Activated naive CD4-positive, alpha-beta T cell treated with anti-CD3 and anti-CD28 coated beads, Interleukin-2, amount 50 U/mL, for 16 hours (primary cell): ENCODE data around the gene P2RX6.

ENCODE experiments used
- DNase-seq: peaks from one replicate; pipeline ENCODE4 v3.0.0-alpha.2; 2020

The P2RX6 gene

DNA sequence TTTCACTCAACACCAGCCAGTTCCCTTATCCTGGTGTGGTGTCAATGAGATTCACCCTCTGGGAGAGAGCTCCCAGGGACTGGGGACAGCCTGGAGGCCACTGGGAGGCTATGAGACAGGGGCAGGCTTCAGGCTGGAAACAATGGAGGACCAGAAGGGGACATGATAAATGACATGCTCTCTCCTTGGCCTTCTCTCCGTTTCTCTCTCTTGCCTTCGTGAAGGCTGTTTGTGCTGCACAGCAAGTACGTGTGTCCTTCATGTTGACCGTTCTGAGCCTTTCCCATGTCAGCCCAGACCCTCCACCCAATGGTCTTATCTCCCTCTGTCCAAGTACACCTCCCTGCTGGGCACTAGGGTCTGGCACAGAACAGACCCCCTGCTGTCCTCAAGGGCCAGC, 34.4 kb upstream of the P2RX6 start:
- no peak for DNase-seq

GRCh38 chr22:20980938-20981722, 33.8 kb upstream of the P2RX6 start:
- no peak for DNase-seq

- peak; percentile 73 for DNase-seq
Measured at GRCh38 chr22:20981787-20982562, 33.0 kb upstream of the P2RX6 start, which contains the start of gene LZTR1. Gene LZTR1, plus strand, starts transcription at chr22:20982297. Its CDS starts 75 bp downstream, at chr22:20982372.

DNA sequence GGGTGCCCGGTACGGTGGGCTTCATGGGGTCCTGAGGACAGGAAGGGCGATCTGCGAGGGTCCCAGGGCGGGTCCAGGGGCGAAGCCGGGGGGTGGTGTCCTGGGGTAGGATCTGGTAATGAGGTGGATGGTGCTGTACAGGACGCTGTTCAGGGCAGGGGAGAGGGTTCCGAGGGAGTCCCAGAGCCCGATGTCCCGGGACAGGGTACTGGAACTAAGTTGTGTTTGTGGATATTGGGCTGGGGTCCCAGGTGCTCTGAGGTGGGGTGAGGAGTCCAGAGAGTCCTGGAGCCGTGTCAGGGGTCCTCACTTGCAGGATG, 32.4 kb upstream of the P2RX6 start:
- no peak for DNase-seq

DNA sequence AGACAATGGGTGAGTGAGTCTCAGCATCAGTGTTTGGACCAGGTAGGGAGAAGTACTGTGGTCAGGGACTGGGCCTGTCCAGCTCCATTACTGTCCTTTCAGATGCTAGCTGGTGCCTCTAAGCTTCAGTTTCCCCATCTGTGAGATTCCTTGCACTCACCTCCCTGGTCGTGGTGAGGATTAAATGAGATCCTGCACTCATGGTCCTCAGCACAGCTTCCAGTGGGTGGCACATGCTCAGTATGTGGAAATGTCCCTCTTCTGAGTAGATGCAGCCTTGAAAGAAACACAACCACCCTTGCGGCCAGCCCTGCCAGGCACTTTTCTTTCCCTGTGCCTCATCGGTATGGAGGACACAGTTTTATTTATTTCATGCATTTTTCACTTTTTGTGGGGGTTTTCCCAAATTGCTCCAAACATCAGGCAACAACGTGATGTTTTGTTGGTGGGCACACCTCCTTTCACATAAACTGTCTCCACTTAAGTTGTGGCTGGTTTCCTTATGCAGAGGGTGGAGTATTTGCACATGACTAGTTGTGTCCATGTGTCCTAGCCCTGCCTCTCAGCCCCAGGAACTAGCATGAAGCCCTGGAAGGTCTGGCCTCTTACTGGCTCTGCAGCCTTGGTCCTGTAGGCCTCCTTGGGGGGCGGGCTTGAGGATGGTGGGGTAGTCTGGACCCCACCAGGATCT, 31.7 kb upstream of the P2RX6 start:
- DNase-seq = no peak

GRCh38 chr22:20985720-20986119, 29.2 kb upstream of the P2RX6 start:
- DNase-seq = no peak

DNA sequence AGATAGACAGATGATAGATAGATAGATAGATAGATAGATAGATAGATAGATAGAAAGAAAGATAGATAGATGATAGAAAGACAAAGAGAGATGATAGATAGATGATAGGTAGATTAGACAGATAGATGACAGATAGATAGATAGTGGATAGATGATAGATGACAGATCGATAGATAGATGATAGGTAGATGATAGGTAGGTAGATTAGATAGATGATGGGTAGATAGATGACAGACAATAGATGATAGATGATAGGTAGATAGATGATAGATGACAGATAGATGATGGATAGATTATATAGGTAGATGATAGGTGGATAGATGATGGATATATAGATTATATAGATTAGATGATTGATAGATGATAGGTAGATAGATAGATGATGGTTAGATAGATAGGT, 28.6 kb upstream of the P2RX6 start:
- no peak for DNase-seq

DNA sequence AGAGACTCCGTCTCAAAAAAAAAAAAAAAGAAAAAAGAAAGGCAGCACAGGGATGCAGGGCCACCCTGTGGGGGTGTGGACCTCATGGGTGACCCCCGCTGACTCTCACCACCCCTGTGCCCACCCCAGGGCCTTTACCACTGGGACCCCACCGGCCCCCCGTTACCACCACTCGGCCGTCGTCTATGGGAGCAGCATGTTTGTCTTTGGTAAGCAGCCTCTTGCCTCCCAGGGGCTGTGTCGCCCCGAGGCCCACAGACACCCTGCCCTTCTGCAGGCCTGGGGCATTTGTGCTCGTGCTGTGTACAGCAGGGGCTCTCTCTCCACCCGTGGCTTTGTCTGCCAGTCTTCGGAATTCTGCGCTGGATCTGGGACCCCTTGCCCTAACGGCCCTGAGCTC, 27.6 kb upstream of the P2RX6 start:
- DNase-seq = no peak

DNA sequence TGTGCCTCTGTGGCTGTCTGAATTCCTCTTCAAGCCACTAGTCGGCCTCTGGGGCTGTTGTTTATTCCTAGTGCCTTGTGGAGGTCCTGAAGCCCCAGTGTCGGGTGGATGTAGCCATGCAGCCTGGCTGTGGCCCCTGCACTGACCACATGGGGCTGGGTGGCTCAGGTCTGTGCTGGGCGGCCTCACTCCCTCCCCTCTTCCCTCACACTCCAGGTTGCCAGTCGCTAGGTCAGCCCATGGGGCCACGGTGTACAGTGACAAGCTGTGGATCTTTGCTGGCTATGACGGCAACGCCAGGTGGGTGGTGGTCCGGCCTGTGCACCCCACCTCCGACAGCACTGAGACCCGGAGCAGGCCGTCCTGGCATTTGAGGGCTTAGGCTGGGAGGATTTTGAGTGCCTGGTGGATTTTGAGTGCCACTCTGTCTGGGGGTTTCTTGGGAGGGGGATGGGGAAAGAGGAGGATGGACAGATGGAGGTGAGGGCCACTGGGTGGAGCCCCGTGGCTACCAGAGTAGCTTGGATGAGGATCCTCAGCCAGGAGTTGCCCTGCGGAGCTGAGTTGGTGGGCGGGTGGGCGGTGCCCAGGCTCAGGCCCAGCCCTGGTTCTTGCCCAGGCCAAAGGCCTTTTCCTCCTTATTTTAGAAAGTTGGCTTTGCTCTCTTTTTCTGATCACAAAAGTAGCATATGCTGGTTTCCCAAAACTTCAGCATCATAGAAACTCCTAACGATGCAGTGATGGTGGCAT, 26.2 kb upstream of the P2RX6 start:
- DNase-seq = no peak

DNA sequence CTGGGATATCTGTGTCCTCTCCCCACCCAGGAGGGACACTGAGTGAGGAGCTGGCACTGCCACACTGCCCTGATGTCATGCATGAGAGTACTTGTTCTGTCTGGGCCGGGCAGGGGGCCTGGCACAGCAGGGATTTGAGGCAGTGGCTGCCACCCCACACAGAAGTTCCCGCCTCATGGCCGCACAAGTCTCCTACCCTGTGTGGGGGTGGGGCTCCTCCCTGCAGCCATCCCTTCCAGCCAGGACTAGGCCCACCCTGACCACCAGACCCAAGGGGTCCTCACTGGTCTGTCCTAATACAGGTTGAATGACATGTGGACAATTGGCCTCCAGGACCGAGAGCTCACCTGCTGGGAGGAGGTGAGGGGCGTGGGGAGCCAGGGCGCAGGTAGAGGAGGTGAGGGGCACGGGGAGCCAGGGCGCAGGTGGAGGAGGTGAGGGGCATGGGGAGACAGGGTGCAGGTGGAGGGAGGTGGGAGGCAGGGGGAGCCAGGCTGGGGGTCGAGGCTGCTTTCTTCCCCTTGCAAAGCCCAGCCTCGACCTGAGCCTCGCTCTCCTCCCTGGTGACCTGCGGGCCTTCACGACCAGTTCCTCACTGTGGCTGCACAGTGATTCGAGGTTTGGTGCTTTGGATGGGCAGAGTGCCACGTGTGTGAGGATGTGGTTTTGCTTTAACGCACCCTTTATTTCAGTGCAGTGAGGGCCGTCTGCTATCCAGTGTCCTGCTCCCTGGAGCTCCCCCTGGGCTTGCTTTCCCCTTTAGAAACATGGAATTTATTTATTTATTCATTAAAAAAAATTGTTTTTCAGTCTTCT, 25.4 kb upstream of the P2RX6 start:
- DNase-seq = no peak

DNA sequence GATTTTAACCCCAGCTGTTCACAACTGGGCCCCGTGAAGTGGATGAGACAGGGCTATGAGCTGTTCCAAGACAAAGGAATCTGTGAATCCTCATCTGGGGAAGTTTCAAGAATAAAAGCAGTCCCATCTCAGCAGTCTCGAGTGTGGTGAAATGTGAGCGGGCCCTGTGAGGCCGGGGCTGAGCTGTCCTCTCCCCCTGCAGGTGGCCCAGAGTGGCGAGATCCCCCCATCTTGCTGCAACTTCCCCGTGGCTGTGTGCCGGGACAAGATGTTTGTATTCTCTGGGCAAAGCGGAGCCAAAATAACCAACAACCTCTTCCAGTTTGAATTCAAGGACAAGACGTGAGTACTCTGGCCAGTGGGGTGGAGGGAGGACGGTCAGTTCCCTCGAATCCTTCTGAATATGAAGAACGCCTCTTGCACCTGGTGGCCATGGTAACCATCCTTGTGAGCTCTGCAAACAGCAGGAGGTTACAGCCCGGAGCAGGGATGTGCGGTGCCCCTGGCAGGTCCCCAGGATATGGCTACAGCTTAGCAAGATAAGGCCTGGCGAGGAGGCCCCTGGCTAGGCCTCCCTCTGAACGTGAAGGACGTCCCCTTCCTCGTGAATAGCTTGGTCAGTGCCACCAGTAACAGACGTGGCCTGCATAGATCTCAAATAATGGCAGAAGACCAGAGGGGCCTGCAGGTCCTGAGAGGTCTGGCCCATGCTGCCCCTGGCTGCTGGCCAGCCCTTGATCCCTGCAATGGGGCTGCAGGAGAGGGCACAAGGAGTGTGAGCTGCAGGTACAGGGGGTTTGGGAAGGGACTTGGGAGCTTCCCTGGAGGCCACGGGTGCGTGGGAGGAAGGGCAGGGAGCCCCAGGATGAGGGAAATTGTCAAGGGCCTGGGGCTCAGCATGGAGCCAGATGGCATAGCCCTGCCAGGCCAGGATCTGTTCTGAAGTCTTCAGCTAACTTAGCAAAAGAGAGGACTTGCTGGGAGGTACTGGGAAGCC, 24.5 kb upstream of the P2RX6 start:
- no peak for DNase-seq

DNA sequence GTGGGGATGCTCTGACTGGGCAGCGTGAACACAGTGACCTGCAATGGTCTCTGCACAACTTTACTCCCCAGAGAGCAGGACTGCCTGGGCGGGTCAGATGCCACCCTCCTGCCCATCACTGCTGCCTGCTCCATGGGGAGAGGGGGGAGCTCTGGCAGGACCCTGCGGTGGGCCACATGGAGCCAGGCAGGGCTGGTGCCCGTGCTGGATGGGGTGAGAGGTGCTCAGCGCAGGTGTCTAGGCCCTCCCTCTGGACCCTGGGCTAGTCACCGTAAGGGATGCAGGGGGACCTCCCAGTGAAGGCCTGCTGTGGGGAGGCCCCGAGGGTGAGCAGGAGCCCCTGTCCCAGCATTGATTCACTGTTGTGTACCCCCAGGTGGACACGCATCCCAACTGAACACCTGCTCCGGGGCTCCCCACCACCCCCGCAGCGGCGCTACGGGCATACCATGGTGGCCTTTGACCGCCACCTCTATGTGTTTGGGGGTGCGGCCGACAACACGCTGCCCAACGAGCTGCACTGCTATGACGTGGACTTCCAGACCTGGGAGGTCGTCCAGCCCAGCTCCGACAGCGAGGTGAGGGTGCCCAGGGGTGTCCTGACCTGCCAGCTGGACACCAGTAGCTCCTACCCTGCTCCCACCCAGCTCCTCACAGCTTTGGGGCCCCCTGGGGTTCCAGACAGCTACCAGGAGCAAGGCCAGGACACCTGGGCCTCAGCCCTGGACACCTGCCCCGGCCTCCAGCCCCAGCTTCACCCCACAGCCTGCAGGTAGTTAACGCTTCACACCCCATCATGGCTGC, 23.5 kb upstream of the P2RX6 start:
- DNase-seq = no peak

- no peak for DNase-seq
Measured at GRCh38 chr22:20992056-20992442, 22.9 kb upstream of the P2RX6 start.

- no peak for DNase-seq
Measured at GRCh38 chr22:20992456-20993303, 22.3 kb upstream of the P2RX6 start.

DNA sequence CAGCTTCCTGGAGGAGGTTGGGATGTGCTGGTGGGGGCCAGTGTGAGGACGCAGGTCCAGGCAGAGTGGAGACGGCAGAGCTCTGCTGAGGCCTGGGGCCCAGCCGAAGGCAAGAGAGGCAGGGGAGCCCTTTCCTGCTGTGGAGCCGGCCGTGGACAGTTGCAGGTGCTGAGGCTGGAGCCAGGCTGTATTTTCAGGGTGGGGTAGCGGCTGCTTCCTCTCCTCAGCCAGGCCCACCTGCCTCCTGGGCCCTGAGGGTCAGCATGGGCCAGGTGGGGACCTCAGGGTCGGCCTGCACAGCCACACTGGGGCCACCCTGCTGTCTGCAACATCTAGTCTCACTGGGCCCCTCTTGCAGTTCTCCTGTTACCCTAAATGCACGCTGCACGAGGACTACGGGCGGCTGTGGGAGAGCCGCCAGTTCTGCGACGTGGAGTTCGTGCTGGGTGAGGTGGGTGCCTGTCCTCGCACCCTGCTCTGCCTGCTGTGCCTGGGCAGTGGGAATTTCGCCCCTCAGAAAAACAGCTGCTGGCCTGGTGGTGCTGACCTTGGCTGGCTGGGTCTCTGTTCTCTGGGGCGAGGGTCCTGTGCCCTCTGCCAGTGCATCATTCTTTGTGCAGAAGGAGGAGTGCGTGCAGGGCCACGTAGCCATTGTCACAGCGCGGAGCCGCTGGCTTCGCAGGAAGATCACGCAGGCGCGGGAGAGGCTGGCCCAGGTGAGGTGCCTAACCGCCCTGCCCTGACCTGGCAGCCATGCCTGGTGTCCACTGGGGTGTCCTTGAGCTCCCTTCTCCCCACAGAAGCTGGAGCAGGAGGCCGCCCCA, 21.4 kb upstream of the P2RX6 start:
- no peak for DNase-seq

- DNase-seq = no peak
Measured at GRCh38 chr22:20994128-20994901, 20.6 kb upstream of the P2RX6 start.

DNA sequence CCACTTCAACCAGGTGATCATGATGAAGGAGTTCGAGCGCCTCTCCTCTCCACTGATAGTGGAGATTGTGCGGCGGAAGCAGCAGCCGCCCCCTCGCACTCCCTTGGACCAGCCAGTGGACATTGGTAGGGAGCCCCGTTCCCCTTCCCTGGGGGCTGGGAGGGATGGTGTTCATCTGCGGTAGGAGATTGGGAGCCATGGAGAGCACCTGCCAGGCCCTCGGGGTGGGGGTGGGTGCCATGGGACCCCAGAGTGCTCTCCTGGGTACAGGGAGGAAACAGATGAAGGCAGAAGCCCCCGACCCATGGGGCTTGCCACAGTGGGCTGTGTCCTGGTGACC, 20.1 kb upstream of the P2RX6 start:
- DNase-seq = no peak
